Fibroblast of lung (primary cell): ENCODE results near the gene FILIP1L. TPM values are rescaled to one million over a fixed set of nuclear protein-coding genes. Genes with fewer than 3 reads are reported as not detected.

ENCODE experiments used
- DNase-seq, 2 donors: peaks; one replicate each; pipeline versions ENCODE4 v3.0.0 to v3.0.0-alpha.2; 2010; ENCODE audit warnings: low read depth in 2 of 2
- H2AFZ ChIP-seq: 2 replicates; pipeline ENCODE4 v1.5.1; 2012; ENCODE audit warnings: low read length, control low read depth, inconsistent platforms
- H3K27ac ChIP-seq: 2 replicates; pipeline ENCODE4 v1.5.1; 2011; ENCODE audit warnings: low read length, control low read depth; ENCODE audit not compliant: insufficient read depth
- H3K27me3 ChIP-seq: 2 replicates; pipeline ENCODE4 v1.5.1; 2011; ENCODE audit warnings: mild to moderate bottlenecking, low read length; ENCODE audit not compliant: control insufficient read depth, insufficient read depth
- H3K36me3 ChIP-seq: 2 replicates; pipeline ENCODE4 v1.5.1; 2011; ENCODE audit warnings: low read length; ENCODE audit not compliant: control insufficient read depth, insufficient read depth
- H3K4me1 ChIP-seq: 2 replicates; pipeline ENCODE4 v1.5.1; 2011; ENCODE audit warnings: low read length; ENCODE audit not compliant: control insufficient read depth, insufficient read depth; ENCODE audit errors: extremely low read depth
- H3K4me2 ChIP-seq: 2 replicates; pipeline ENCODE4 v1.5.1; 2011; ENCODE audit warnings: low read length, control low read depth; ENCODE audit not compliant: insufficient read depth; ENCODE audit errors: extremely low read depth
- H3K4me3 ChIP-seq, 4 experiments: fragments of 200-600 bp in 1 of 4; sonication (generic) in 1 of 4; replicated peaks in 1 of 4; 2 replicates each; pipeline ENCODE4 v1.5.1; 2011 to 2016; ENCODE audit warnings: low read length in 4 of 4, low read depth in 3 of 4, mild to moderate bottlenecking in 3 of 4, control low read depth in 2 of 4, inconsistent platforms in 1 of 4, mixed read lengths in 1 of 4; ENCODE audit not compliant: insufficient read depth in 1 of 4; ENCODE audit errors: control extremely low read depth in 1 of 4
- H3K79me2 ChIP-seq: 2 replicates; pipeline ENCODE4 v1.5.1; 2012; ENCODE audit warnings: mild to moderate bottlenecking, low read length, inconsistent platforms; ENCODE audit not compliant: control insufficient read depth, insufficient read depth
- H3K9ac ChIP-seq: 2 replicates; pipeline ENCODE4 v1.5.1; 2011; ENCODE audit warnings: mild to moderate bottlenecking, low read length, control low read depth; ENCODE audit not compliant: insufficient read depth
- H3K9me3 ChIP-seq: 2 replicates; pipeline ENCODE4 v1.5.1; 2012; ENCODE audit warnings: low read depth, low read length; ENCODE audit not compliant: control insufficient read depth, insufficient read depth
- H4K20me1 ChIP-seq: 2 replicates; pipeline ENCODE4 v1.5.1; 2011; ENCODE audit warnings: low read length; ENCODE audit not compliant: control insufficient read depth, insufficient read depth; ENCODE audit errors: extremely low read depth
- CTCF ChIP-seq, 2 donors: IDR thresholded peaks in 1 of 2; conservative IDR thresholded peaks in 1 of 2; 1 replicate in 1 of 2; 2 replicates in 1 of 2; pipeline ENCODE4 v1.5.1; 2011 to 2012; ENCODE audit warnings: low read length in 2 of 2, control low read depth in 1 of 2, inconsistent platforms in 1 of 2, low read depth in 1 of 2, mild to moderate bottlenecking in 1 of 2
- EZH2 ChIP-seq: IDR thresholded peaks from 2 replicates; pipeline ENCODE4 v1.5.1; 2012; ENCODE audit warnings: low read length, control low read depth, mild to moderate bottlenecking; ENCODE audit errors: missing control alignments
- polyA plus RNA-seq, 2 donors: library from polyadenylated mRNA; depleted of rRNA in 1 of 2; stranded (reverse) in 1 of 2; unstranded in 1 of 2; fragments of >200 nt; gene quantifications; 2 replicates each; pipeline ENCODE4 v1.2.1, GENCODE V29; 2011 to 2012; ENCODE audit warnings: missing spikeins in 1 of 2
- total RNA-seq: library from RNA; depleted of rRNA; stranded (reverse); fragments of >200 nt; gene quantifications from 2 replicates; pipeline ENCODE4 v1.2.1, GENCODE V29; 2014

FILIP1L gene
- total and polyA plus RNA-seq, 2 donors (not counting 1 experiment from before 2014, with no cell fraction given) = 92.8 to 126 TPM

GRCh38 chr3:99869621-99870020, 244.7 kb downstream of the FILIP1L start:
- Histone ChIP-seq H4K20me1 (no peaks in the 10 kb centered on the region), H3K36me3 (peaks cover 3% of the 10 kb centered on the region), H3K79me2 (peaks cover 94% of the 10 kb centered on the region), H3K27me3 (no peaks in the 10 kb centered on the region), H2AFZ (no peak overlapping the region), H3K4me3 (no peak overlapping the region), H3K9ac (no peak overlapping the region), H3K4me2 (no peak overlapping the region), H3K4me1 (peaks cover 30% of the 10 kb centered on the region), H3K27ac (no peak overlapping the region), H3K9me3 (no peaks in the 10 kb centered on the region)
- no peak for TF ChIP-seq EZH2
- TF ChIP-seq CTCF (conservative IDR thresholded peaks at IDR 0.05 in 1 of 2, IDR thresholded peaks at IDR 0.05 in 1 of 2; ENCODE audit: low read depth in 1 of 2, low read length in 2 of 2) = no peak
- no peak for DNase-seq

GRCh38 chr3:99868311-99868646, 246.0 kb downstream of the FILIP1L start:
- no peak overlapping the region for H2AFZ ChIP-seq
- peaks cover 3% of the 10 kb centered on the region for H3K36me3 ChIP-seq
- peaks cover 31% of the 10 kb centered on the region for H3K4me1 ChIP-seq
- H3K79me2 ChIP-seq = peaks cover 94% of the 10 kb centered on the region
- no peak overlapping the region for H3K9ac ChIP-seq
- H3K27me3 ChIP-seq = no peaks in the 10 kb centered on the region
- no peaks in the 10 kb centered on the region for H4K20me1 ChIP-seq
- no peak overlapping the region for H3K4me2 ChIP-seq
- H3K4me3 ChIP-seq = no peak overlapping the region
- H3K9me3 ChIP-seq = no peaks in the 10 kb centered on the region
- TF ChIP-seq CTCF (conservative IDR thresholded peaks at IDR 0.05 in 1 of 2, IDR thresholded peaks at IDR 0.05 in 1 of 2; ENCODE audit: low read depth in 1 of 2, low read length in 2 of 2) (no peak), EZH2 (no peak)
- H3K27ac ChIP-seq = no peak overlapping the region
- peak in 1 of 2 donors; percentile 54 for DNase-seq

GRCh38 chr3:99867594-99868310, 246.5 kb downstream of the FILIP1L start:
- TF ChIP-seq CTCF (conservative IDR thresholded peaks at IDR 0.05 in 1 of 2, IDR thresholded peaks at IDR 0.05 in 1 of 2; ENCODE audit: low read depth in 1 of 2, low read length in 2 of 2) = no peak
- TF ChIP-seq EZH2 = no peak
- no peaks in the 10 kb centered on the region for H3K9me3 ChIP-seq
- H3K4me1 ChIP-seq = peaks cover 35% of the 10 kb centered on the region
- H4K20me1 ChIP-seq = no peaks in the 10 kb centered on the region
- H3K79me2 ChIP-seq = peaks cover 94% of the 10 kb centered on the region
- peaks cover 7% of the 10 kb centered on the region for H3K36me3 ChIP-seq
- H2AFZ ChIP-seq = no peak overlapping the region
- no peak overlapping the region for H3K4me2 ChIP-seq
- no peaks in the 10 kb centered on the region for H3K27me3 ChIP-seq
- peak overlapping the region; percentile 71 for H3K27ac ChIP-seq
- no peak overlapping the region for H3K9ac ChIP-seq
- no peak for DNase-seq
- H3K4me3 ChIP-seq = no peak overlapping the region
